GM21529 (cell line): Measurements from ENCODE around the gene CNRIP1.
A peak's percentile ranks its signal among the peaks of the same experiment; 100 is the strongest.

ENCODE experiments used
- ATAC-seq: cut with Tn5 transposase; IDR thresholded peaks from one replicate; pipeline ENCODE4 v1.9.1; 2021; ENCODE audit not compliant: unreplicated experiment

CNRIP1 gene

GRCh38 chr2:68293024-68293423, 26.7 kb downstream of the CNRIP1 start:
- ATAC-seq = no peak

- peak; percentile 61 for ATAC-seq
Observed at GRCh38 chr2:68292108-68292710, 27.5 kb downstream of the CNRIP1 start.

- no peak for ATAC-seq
Observed at GRCh38 chr2:68291314-68291713, 28.4 kb downstream of the CNRIP1 start.

- ATAC-seq = no peak
Observed at GRCh38 chr2:68290901-68291300, 28.8 kb downstream of the CNRIP1 start.

GRCh38 chr2:68287580-68288441, 31.9 kb downstream of the CNRIP1 start:
- ATAC-seq = no peak

- ATAC-seq = no peak
Observed at GRCh38 chr2:68284896-68285295, 34.9 kb downstream of the CNRIP1 start.

GRCh38 chr2:68283419-68283812, 36.3 kb downstream of the CNRIP1 start:
- ATAC-seq = no peak

- ATAC-seq = peak; percentile 51
Observed at GRCh38 chr2:68282811-68283418, 36.8 kb downstream of the CNRIP1 start.

- ATAC-seq = no peak
Observed at GRCh38 chr2:68280796-68281195, 39.0 kb downstream of the CNRIP1 start.

GRCh38 chr2:68280348-68280747, 39.4 kb downstream of the CNRIP1 start:
- ATAC-seq = no peak

- ATAC-seq = no peak
Observed at GRCh38 chr2:68279691-68280090, 40.1 kb downstream of the CNRIP1 start.

- ATAC-seq = no peak
Observed at GRCh38 chr2:68278169-68278568, 41.6 kb downstream of the CNRIP1 start.

GRCh38 chr2:68274022-68274421, 45.7 kb downstream of the CNRIP1 start:
- no peak for ATAC-seq

- ATAC-seq = no peak
Observed at GRCh38 chr2:68272246-68272994, 47.3 kb downstream of the CNRIP1 start.

GRCh38 chr2:68266655-68267054, 53.1 kb downstream of the CNRIP1 start:
- no peak for ATAC-seq

GRCh38 chr2:68263632-68264031, 56.1 kb downstream of the CNRIP1 start:
- no peak for ATAC-seq

- no peak for ATAC-seq
Observed at GRCh38 chr2:68258851-68259250, 60.9 kb downstream of the CNRIP1 start.

- no peak for ATAC-seq
Observed at GRCh38 chr2:68256093-68256450, 63.7 kb downstream of the CNRIP1 start.

GRCh38 chr2:68253219-68254068, 66.3 kb downstream of the CNRIP1 start:
- ATAC-seq = no peak

- ATAC-seq = peak; percentile 77
Observed at GRCh38 chr2:68252400-68253218, 67.1 kb downstream of the CNRIP1 start, which contains the start of gene PPP3R1. TSS of gene PPP3R1 (minus strand) at chr2:68252532. CDS start at chr2:68252127, 405 bp downstream.
